Fibroblast of mammary gland (primary cell): ENCODE measurements around the gene PIK3CB.
"Not testable (repeated sequence)": the region's sequence is repeated elsewhere in the genome, so short reads cannot be mapped to it uniquely, and the experiment has no call there.

Source experiments
- DNase-seq: peaks from one replicate; pipeline ENCODE4 v3.0.0-alpha.2; 2010; ENCODE audit warnings: low read depth
- H3K4me3 ChIP-seq: 2 replicates; pipeline ENCODE4 v1.5.1; 2011; ENCODE audit warnings: low read depth, mild to moderate bottlenecking, low read length, moderate library complexity; ENCODE audit not compliant: control insufficient read depth
- TF ChIP-seq, protein P1 (sequence below): conservative IDR thresholded peaks from 2 replicates; pipeline ENCODE4 v1.5.1; 2011; ENCODE audit warnings: low read depth, low read length, inconsistent platforms; ENCODE audit not compliant: control insufficient read depth, insufficient read depth

PIK3CB gene

DNA sequence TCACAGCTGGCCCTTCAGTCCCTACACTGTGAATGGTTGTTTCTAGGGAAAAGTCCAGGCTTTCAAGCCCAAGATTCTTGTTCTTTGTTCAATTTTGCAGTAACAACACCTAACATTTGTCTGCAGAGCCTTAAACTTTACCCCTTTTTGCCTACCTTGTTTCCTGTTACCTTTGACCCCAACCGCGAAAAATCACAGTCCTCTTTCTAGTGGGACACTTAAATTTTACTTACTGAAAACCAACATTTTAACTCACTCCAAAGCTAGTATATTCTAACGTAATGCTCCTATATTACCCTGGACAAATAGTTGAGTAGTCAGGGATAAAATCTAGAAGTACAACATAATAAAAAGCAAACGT lies 649 bp upstream of the PIK3CB start:
- peak overlapping the region; percentile 65 for H3K4me3 ChIP-seq
- TF ChIP-seq, protein P1, sequence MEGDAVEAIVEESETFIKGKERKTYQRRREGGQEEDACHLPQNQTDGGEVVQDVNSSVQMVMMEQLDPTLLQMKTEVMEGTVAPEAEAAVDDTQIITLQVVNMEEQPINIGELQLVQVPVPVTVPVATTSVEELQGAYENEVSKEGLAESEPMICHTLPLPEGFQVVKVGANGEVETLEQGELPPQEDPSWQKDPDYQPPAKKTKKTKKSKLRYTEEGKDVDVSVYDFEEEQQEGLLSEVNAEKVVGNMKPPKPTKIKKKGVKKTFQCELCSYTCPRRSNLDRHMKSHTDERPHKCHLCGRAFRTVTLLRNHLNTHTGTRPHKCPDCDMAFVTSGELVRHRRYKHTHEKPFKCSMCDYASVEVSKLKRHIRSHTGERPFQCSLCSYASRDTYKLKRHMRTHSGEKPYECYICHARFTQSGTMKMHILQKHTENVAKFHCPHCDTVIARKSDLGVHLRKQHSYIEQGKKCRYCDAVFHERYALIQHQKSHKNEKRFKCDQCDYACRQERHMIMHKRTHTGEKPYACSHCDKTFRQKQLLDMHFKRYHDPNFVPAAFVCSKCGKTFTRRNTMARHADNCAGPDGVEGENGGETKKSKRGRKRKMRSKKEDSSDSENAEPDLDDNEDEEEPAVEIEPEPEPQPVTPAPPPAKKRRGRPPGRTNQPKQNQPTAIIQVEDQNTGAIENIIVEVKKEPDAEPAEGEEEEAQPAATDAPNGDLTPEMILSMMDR = no peak
- no peak for DNase-seq

DNA sequence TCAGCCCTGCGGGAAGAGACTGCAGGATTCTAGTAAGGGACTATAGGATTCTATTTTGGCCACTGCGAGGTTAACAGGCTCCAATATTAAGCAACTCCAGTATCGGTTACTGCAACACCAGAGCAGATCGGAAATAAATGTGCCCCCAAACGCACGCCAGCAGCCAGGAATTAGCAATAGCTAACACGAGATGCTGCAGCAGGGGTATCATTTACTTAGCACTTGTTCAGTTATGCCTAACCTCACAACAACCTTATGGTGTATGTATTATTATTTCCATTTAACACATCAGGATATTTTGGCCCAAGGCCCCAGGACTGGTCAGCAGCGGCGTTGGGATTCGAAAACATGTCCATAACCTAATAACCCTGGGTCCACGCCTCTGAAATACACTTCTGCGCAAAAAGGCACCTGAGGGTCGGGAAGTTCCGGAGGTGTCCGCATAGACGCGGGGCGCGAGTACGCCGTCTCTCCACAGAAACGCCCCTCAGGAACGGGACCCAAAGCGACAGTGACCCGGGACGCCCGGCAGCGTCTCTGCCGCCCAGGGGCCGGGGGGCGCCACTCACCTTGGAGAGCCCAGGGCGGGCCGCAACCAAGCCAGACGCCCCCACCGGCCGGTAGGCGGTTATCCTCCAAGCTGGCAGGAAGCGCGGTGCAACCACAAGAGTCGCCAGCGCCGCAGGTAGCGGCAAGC lies 681 bp downstream of the PIK3CB start:
- TF ChIP-seq, protein P1 = no peak
- DNase-seq = peak; percentile 16
- H3K4me3 ChIP-seq = peak overlapping the region; percentile 57

DNA sequence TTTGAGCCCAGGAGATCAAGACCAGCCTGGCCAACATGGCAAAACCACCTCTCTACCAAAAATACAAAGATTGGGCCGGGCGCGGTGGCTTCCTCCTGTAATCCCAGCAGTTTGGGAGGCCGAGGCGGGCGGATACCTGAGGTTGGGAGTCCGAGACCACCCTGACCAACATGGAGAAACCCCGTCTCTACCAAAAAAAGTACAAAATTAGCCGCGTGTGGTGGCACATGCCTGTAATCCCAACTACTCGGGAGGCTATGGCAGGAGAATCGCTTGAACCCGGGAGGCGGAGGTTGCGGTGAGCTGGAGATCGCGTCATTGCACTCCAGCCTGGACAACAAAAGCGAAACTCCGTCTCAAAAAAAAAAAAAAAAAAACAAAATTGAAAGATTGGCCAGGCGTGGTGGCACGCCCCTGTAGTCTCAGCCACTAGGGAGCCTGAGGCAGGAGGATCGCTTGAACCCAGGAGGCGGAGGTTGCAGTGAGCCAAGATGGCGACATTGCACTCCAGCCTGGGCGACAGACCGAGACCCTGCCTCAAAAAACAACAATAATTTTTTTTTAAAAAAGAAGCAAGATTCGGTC lies 2.2 kb downstream of the PIK3CB start:
- DNase-seq = not testable (repeated sequence)

DNA sequence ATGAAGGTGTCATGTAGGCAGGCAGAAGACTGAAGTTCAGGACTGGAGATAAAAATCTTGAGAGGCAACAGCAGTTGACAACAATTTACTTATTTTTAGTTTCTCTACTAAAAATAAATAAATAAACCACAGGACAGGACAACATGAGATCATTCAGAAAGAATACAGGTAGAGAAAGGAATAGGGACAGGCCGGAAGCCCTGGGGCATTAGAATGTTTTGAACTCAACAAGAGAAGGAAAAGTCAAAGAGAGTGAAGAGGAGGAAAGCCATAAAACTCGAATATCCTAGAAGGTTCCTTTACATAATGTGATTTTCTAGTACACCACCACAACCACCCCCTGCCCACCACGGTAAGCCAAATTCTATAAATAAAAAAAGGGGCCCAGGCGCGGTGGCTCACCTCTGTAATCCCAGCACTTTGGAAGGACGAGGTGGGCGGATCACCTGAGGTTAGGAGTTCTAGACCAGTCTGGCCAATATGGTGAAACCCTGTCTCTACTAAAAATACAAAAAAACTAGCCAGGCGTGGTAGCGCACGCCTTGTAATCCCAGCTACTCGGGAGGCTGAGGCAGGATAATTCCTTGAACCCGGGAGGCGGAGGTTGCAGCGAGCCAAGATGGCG lies 4.7 kb downstream of the PIK3CB start:
- no peak overlapping the region for H3K4me3 ChIP-seq
- DNase-seq = no peak
- TF ChIP-seq, protein P1 = no peak

More for the DNA sequence above, 2.2 kb downstream of the PIK3CB start:
- not testable (repeated sequence) for H3K4me3 ChIP-seq

DNA sequence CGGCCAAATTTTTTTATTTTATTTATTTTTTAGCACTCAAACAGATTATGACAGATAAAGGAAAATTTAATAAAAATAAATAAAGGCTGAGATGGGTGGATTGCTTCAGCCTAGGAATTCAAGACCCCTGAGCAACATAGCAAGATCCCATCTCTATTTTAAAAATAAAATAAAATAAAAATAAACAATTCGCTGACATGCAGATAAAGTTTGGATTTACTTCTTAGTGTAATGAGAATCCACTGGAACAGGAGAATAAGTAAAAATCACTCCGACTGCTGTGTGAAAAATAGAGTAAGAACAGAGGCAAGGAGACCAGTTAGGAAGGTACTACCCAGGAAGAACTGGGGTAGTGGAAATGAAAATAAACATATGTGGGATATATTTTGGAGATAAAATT lies 5.6 kb downstream of the PIK3CB start:
- H3K4me3 ChIP-seq = no peak overlapping the region
- no peak for DNase-seq
- TF ChIP-seq, protein P1 = no peak

DNA sequence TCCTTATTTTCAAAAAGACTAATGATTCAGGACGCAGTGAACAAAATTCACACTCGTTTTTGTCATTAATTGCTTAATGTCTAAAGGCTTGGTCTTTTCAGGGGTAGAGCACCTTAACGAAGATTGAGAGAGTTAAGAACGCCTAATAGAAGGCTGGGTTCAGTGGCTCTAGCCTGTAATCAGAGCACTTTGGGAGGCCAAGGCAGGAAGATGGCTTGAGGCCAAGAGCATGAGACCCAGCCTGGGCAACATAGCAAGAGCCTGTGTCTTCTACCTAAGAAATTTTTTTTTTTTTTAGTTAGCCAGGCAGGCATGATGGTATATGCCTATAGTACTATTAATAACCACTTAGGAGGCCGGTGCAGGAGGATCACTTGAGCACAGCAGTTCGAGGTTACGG lies 7.5 kb downstream of the PIK3CB start:
- no peak for DNase-seq
- H3K4me3 ChIP-seq = no peak overlapping the region
- TF ChIP-seq, protein P1 = no peak

DNA sequence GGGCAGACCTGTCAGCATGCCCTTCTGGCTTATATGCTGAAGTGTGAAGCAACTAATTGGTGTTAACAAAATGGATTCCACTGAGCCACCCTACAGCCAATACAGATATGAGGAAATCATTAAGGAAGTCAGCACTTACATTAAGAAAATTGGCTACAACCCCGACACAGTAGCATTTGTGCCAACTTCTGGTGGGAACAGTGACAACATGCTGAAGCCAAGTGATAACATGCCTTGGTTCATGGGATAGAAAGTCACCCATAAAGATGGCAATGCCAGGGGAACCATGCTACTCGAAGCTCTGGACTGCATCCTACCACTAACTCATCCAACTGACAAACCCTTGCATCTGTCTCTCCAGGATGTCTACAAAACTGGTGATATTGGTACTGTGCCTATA lies 9.4 kb downstream of the PIK3CB start:
- DNase-seq = no peak
- TF ChIP-seq, protein P1 = no peak
- no peak overlapping the region for H3K4me3 ChIP-seq
